ENCODE measurements around the gene CRYGS.
"Not testable (repeated sequence)": the region's sequence is repeated elsewhere in the genome, so short reads cannot be mapped to it uniquely, and the experiment has no call there.

The CRYGS gene

GRCh38 chr3:186516646-186517045 lies 27.5 kb downstream of the CRYGS start:
- DNase-seq = no peak

- no peak for DNase-seq
Observed at GRCh38 chr3:186515125-186515524, 29.1 kb downstream of the CRYGS start.

GRCh38 chr3:186514296-186515002 lies 29.7 kb downstream of the CRYGS start:
- DNase-seq = no peak

- no peak for DNase-seq
Observed at GRCh38 chr3:186513386-186513785, 30.8 kb downstream of the CRYGS start.

GRCh38 chr3:186512570-186513302 lies 31.4 kb downstream of the CRYGS start:
- DNase-seq = no peak

- DNase-seq = no peak
Observed at GRCh38 chr3:186511702-186512101, 32.5 kb downstream of the CRYGS start.

GRCh38 chr3:186511245-186511644 lies 32.9 kb downstream of the CRYGS start:
- no peak for DNase-seq

- no peak for DNase-seq
Observed at GRCh38 chr3:186510374-186511079, 33.7 kb downstream of the CRYGS start.

GRCh38 chr3:186509423-186509822 lies 34.8 kb downstream of the CRYGS start:
- DNase-seq = no peak

- no peak for DNase-seq
Observed at GRCh38 chr3:186506857-186507256, 37.3 kb downstream of the CRYGS start.

- DNase-seq = no peak
Observed at GRCh38 chr3:186506191-186506739, 37.9 kb downstream of the CRYGS start.

GRCh38 chr3:186502966-186503712 lies 41.0 kb downstream of the CRYGS start:
- DNase-seq = no peak

- no peak for DNase-seq
Observed at GRCh38 chr3:186502138-186502948, 41.8 kb downstream of the CRYGS start.

- not testable (repeated sequence) for DNase-seq
Observed at GRCh38 chr3:186499949-186500348, 44.2 kb downstream of the CRYGS start.

GRCh38 chr3:186498022-186498421 lies 46.2 kb downstream of the CRYGS start:
- DNase-seq = not testable (repeated sequence)

GRCh38 chr3:186497608-186498007 lies 46.6 kb downstream of the CRYGS start:
- DNase-seq = no peak

- DNase-seq = no peak
Observed at GRCh38 chr3:186496635-186497034, 47.5 kb downstream of the CRYGS start.

GRCh38 chr3:186496016-186496415 lies 48.2 kb downstream of the CRYGS start:
- no peak for DNase-seq

- DNase-seq = no peak
Observed at GRCh38 chr3:186493525-186494255, 50.5 kb downstream of the CRYGS start.

- no peak for DNase-seq
Observed at GRCh38 chr3:186492385-186492984, 51.7 kb downstream of the CRYGS start.

- no peak for DNase-seq
Observed at GRCh38 chr3:186489507-186489906, 54.7 kb downstream of the CRYGS start.

All from effector CD8-positive, alpha-beta T cell (primary cell).